Central memory CD8-positive, alpha-beta T cell (primary cell): ENCODE results near the gene RCCD1.

ENCODE experiments used
- ATAC-seq: fragments of 150-1000 bp; cut with Tn5 transposase; replicated peaks from 2 replicates; pipeline ENCODE4 v1.10.0; 2022; ENCODE audit warnings: mild to moderate bottlenecking, moderate FRiP score, moderate number of reproducible peaks; ENCODE audit not compliant: poor library complexity, severe bottlenecking; ENCODE audit errors: extremely low read depth
- DNase-seq, 2 donors: peaks; one replicate each; pipeline ENCODE4 v3.0.0; 2021; ENCODE audit warnings: low spot score in 2 of 2
- H3K27ac Mint-ChIP-seq: one replicate; pipeline ENCODE4 v1.8.0; 2022; ENCODE audit warnings: low read depth, mild to moderate bottlenecking, moderate library complexity, mixed read lengths
- H3K27me3 Mint-ChIP-seq: one replicate; pipeline ENCODE4 v1.8.0; 2022; ENCODE audit warnings: mixed read lengths
- H3K36me3 Mint-ChIP-seq: one replicate; pipeline ENCODE4 v1.8.0; 2022; ENCODE audit warnings: mild to moderate bottlenecking, moderate library complexity, mixed read lengths; ENCODE audit not compliant: insufficient read depth
- H3K4me1 Mint-ChIP-seq: one replicate; pipeline ENCODE4 v1.8.0; 2022; ENCODE audit warnings: mixed read lengths
- H3K4me3 Mint-ChIP-seq: one replicate; pipeline ENCODE4 v1.8.0; 2022; ENCODE audit warnings: mild to moderate bottlenecking, moderate library complexity, mixed read lengths
- H3K9me3 Mint-ChIP-seq: one replicate; pipeline ENCODE4 v1.8.0; 2022; ENCODE audit warnings: mixed read lengths

RCCD1 gene

GRCh38 chr15:90991587-90992285 lies 37.1 kb downstream of the RCCD1 start:
- Mint-ChIP-seq H3K4me3 (no peak overlapping the region), H3K4me1 (peaks cover 19% of the 10 kb centered on the region)

DNA sequence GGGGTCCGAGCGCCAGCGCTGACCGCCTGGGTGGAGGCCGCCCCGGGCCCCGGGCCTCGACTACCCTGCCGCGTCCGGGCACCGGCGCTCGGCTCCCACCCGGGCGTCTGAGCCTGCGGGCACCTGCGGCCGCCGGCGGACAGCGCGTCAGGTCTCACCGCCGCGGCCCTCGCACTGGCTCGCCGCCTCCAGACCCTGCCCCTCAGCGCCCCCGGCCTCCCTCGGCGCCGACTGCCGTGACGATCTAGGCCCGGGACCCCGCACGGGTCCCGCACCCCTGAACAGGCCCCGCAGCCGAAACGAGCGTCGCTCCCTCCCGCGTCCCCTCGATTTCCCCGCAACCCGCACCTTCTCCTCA lies 39.4 kb downstream of the RCCD1 start:
- ATAC-seq, result peak; percentile 3
- H3K4me1 Mint-ChIP-seq, result peaks cover 11% of the 10 kb centered on the region
- peak overlapping the region; percentile 99 for H3K27ac Mint-ChIP-seq
- no peaks in the 10 kb centered on the region for H3K9me3 Mint-ChIP-seq
- no peak for DNase-seq
- no peaks in the 10 kb centered on the region for H3K27me3 Mint-ChIP-seq
- peaks cover 15% of the 10 kb centered on the region for H3K36me3 Mint-ChIP-seq
- peak overlapping the region; percentile 100 for H3K4me3 Mint-ChIP-seq

More at GRCh38 chr15:90991587-90992285, 37.1 kb downstream of the RCCD1 start:
- Mint-ChIP-seq H3K9me3 (no peaks in the 10 kb centered on the region), H3K27ac (peak overlapping the region; percentile 7), H3K27me3 (no peaks in the 10 kb centered on the region), H3K36me3 (peaks cover 10% of the 10 kb centered on the region)
- ATAC-seq, result no peak
- no peak for DNase-seq

- Mint-ChIP-seq H3K36me3 (peaks cover 18% of the 10 kb centered on the region), H3K27ac (peak within 1 kb of the TSS; percentile 99), H3K27me3 (no peaks in the 10 kb centered on the region), H3K4me1 (peaks cover 11% of the 10 kb centered on the region), H3K9me3 (no peaks in the 10 kb centered on the region), H3K4me3 (peak within 1 kb of the TSS; percentile 100)
- ATAC-seq, result peak; percentile 96
- peak; percentile 94 to 95 for DNase-seq
These were observed 40.0 kb downstream of the RCCD1 start, which contains the start of gene PRC1 for GRCh38 chr15:90994417-90995311. Gene PRC1, minus strand, starts transcription at chr15:90994535. Its CDS starts 118 bp downstream, at chr15:90994417.

DNA sequence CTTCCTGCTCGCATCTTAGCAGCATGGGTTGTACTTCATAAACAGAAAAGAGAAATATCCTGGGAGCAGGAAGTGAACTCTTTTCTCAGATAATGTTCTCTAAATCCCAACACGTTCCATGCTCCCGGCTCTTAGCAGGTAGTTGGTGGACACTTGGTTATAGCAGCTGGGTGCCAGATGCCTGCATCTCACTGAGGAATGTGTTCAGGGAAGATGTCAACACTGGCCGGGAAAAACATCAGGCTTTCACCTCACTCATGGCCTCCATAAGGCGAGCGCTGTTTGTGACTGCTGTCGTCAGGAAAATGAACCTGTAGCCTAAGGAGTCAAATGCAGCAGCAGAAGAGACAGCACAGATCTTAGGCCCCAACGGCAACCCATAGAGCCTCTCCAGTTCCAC lies 44.1 kb downstream of the RCCD1 start:
- no peak overlapping the region for H3K4me3 Mint-ChIP-seq
- H3K27ac Mint-ChIP-seq, result no peak overlapping the region
- no peak for DNase-seq
- H3K27me3 Mint-ChIP-seq, result no peaks in the 10 kb centered on the region
- H3K36me3 Mint-ChIP-seq, result peaks cover 44% of the 10 kb centered on the region
- H3K9me3 Mint-ChIP-seq, result no peaks in the 10 kb centered on the region
- ATAC-seq, result no peak
- peaks cover 5% of the 10 kb centered on the region for H3K4me1 Mint-ChIP-seq

DNA sequence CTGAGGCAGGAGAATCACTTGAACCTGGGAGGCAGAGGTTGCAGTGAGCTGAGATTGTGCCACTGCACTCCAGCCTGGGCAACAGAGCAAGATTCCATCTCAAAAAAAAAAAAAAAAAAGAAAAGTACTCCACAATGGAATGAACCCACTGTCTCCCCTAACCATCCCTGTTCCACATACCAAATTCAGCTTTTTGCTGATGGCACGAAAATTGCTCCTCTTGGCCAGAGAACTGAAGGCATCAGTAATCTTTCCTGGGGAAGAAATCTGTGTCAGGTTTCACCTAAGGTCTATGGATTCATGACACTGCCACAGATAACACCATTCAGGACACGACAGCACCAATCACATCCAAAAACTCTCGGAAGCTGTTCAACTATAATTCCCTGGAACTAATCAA lies 46.5 kb downstream of the RCCD1 start:
- Mint-ChIP-seq H3K27ac (no peak overlapping the region), H3K36me3 (peaks cover 50% of the 10 kb centered on the region), H3K4me1 (no peaks in the 10 kb centered on the region), H3K4me3 (no peak overlapping the region), H3K9me3 (no peaks in the 10 kb centered on the region), H3K27me3 (no peaks in the 10 kb centered on the region)
- ATAC-seq (no peak), DNase-seq (no peak)

DNA sequence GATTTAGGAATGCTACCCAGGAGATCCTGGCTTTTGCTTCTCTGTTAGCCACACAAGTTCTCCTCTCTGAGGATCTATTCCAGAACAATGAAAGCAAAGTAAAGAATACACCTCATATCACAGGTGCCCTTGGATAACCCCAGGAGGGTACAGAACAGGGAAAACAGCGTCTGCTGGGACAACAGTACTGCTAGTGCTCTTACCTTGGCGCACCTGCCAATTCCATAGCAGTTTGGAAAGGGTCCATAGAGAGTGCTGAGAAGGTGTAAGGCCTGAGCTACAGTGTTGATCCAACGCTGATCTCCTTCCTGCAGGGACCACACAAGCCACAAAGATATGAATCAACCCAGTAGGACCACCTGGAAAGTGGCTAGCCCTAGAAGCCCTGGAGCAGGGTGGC lies 52.6 kb downstream of the RCCD1 start:
- H3K36me3 Mint-ChIP-seq, result peaks cover 51% of the 10 kb centered on the region
- ATAC-seq (no peak), DNase-seq (no peak)
- no peak overlapping the region for H3K4me3 Mint-ChIP-seq
- no peaks in the 10 kb centered on the region for H3K9me3 Mint-ChIP-seq
- no peaks in the 10 kb centered on the region for H3K27me3 Mint-ChIP-seq
- peak overlapping the region; percentile 35 for H3K27ac Mint-ChIP-seq
- no peaks in the 10 kb centered on the region for H3K4me1 Mint-ChIP-seq
